Fibroblast of skin of scalp (primary cell): ENCODE data around the gene EFCAB12.

Experiments used
- DNase-seq: peaks from one replicate; pipeline ENCODE4 v3.0.0-alpha.2; 2013

Gene EFCAB12

DNA sequence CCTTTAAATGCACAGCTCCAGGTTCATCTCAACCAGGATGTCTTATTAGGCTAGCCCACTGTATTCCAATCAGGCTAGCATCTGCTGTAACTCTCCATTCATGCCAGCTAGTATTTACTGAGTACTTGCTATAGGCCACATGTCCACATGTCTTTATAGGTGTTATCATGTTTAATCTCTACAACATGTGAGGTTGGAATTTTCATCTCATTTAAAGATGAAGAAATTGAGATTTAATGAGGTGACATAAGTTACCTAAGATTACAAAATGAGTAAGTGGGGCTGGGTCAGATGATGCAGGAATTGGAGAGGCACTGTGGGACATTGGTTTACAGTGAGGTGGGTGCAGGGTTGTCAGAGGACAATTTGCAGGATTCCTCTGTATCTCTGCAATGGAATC is 14.5 kb upstream of the EFCAB12 start:
- no peak for DNase-seq

- no peak for DNase-seq
Measured at GRCh38 chr3:129442486-129442885, 14.1 kb upstream of the EFCAB12 start.

- peak; percentile 55 for DNase-seq
Measured at GRCh38 chr3:129441782-129442181, 13.3 kb upstream of the EFCAB12 start.

DNA sequence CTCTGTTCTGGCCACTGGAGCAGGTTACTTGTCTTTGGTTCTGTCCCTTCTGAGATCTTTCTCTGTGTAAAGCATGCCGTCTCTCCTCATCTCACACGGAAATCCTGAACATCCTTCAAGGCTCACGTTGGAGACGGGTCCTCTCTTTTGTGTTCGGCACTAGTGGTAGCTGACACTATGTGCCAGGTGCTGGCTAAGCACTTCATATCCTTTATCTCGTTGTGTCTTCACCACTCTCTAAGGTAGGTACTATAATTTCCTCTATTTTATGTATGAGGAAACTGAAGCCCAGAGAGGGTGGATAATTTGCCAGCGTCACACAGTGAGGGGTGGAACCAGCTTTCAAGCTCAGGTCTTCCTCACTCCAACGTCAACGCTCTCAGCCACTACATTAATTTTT is 12.8 kb upstream of the EFCAB12 start:
- DNase-seq = no peak

DNA sequence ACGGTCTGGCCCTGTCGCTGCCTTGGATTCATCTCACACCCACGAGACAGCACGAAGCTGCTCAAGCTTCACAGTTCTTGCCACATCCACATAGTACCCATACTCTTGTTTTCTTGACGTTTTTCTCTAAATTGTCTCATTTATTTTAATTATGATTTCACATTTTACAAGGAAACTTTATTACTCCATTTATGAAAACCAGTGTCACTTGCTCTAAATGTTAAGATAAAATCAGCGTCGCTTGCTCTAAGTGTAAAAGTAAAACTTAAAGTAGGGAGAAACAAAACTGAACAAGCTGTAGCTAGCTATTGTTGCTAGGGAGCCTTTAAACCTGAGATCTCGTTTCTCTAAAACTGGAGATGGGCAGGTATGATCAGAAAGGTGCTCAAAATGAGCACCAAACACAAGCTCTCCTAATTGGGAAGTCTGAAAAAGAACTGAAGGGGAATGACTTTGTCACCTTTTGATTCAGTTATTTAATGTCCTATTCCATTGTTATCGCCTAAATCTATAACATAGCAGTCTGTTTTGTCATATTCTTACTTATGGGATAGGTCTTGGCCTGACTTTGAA is 12.3 kb upstream of the EFCAB12 start:
- no peak for DNase-seq

GRCh38 chr3:129439817-129440617 is 11.6 kb upstream of the EFCAB12 start, which contains the start of the genes IFT122 and MBD4:
Gene IFT122, plus strand, starts transcription at chr3:129440224. Its CDS starts 107 bp downstream, at chr3:129440331.
Gene MBD4, minus strand, starts transcription at chr3:129439948. Its CDS starts 115 bp downstream, at chr3:129439833.
- DNase-seq = peak; percentile 99

GRCh38 chr3:129439226-129439816 is 10.9 kb upstream of the EFCAB12 start:
- peak; percentile 8 for DNase-seq

DNA sequence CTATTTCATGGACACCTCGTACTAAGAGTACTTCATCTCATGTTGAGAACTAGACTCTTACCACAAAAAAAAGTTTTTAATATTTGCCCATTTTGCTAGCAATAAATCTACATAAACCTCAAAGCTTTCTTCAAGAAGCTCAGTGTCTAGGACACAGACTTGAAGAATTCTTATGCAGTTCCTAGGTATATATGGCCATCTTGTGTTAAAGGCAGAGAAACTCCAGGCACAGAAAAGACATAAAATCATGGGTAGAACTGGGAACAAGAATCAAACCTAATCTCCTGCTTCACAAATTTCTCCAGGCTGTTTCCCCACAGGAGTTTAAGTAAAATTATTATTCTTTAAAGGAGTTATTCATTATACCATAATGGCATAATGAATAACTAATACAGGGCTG is 6.9 kb upstream of the EFCAB12 start:
- DNase-seq = no peak

DNA sequence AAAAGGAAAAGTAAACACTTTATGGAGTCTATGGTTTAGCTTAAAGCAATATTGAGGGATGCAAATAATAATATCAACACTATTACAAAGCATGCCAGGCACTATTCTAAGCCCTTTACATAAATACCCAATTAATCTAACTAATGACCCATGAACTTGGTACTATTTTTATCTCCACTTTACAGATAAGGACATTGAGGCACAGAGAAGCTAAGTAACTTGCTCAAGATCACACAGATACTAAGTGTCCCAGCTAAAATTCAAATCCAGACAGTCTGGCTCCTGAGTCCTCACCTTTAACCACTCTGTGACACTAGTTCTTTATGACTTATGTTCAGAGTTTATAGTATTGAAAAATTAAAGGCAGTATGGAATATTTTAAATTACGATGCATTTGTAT is 5.7 kb upstream of the EFCAB12 start:
- DNase-seq = no peak

DNA sequence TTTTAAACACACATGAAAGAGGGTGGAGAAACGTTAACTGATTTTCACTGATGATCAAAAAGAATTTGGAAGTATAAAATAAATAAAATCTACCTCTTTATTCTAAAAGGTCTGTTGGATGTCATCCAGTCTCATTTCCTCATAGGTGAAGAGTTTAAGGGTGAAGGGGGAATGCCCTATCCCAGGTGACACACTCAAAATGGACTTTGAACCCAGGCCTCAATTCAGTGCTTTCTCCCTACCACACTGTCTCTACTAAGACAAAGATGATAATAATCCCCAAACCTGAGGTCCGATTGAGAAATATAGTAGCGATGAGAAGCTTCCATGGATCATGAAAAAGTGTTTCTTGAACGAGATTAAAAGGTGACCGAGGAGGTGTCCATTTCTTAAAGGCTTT is 5.1 kb upstream of the EFCAB12 start:
- DNase-seq = no peak

DNA sequence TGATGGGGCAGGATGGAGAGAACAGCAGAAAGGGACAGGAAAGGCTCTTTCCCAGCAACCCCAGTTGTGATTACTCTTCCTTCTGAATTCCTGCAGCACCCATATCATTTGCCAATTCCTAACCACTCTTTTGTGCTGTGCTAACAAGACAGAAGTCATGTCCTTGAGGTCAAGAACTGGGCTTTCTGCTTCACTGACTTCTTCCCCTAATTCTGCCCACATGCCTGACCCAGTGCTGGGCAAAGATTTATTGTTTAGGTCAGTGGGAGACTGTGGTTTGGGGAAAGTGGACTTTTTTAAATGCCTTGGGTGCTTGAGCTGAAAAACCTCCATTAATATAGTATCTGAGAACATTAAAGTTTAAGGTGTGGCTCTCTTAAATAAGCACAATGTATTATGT is 4.2 kb upstream of the EFCAB12 start:
- no peak for DNase-seq

GRCh38 chr3:129432036-129432435 is 3.6 kb upstream of the EFCAB12 start:
- DNase-seq = no peak

DNA sequence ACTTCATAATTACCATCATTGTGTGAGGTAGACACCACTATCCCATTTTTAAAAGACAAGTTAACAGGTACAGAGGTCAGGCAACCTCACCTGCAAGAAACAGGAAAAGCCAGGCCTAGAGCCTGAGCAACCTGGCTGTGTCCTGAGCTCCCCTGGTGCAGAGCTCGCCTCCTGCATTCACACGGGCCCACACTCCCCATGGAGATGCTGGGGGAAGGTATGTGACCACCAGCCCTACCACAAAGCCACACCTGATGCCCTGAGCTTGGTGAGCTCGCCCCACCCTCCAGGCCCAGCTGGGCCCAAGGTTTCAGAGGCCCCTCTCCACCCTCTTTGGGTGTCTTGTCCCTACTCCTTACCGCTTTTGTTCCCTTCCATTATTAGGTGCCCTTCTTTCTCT is 1.2 kb upstream of the EFCAB12 start:
- DNase-seq = no peak

- DNase-seq = no peak
Measured at GRCh38 chr3:129429080-129429451, 630 bp upstream of the EFCAB12 start.

DNA sequence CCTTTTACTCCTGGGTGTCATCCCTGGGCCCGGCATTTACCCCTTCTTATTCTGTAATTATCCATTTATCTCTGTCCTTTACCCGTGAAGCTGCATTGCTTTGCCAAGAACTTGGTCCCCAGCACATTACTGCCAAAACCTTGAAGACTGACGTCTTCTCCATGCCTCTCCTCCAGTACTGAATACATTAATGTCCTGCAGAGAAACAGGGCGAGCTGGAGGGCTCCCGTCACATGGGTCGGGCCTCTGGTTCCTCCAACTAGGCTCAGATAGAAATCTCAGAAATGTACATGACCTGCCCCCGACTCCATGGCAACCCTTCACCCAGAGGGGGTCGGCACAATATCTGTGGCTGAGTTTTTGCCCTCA is 445 bp downstream of the EFCAB12 start:
- no peak for DNase-seq

- DNase-seq = no peak
Measured at GRCh38 chr3:129425619-129426018, 2.8 kb downstream of the EFCAB12 start.

DNA sequence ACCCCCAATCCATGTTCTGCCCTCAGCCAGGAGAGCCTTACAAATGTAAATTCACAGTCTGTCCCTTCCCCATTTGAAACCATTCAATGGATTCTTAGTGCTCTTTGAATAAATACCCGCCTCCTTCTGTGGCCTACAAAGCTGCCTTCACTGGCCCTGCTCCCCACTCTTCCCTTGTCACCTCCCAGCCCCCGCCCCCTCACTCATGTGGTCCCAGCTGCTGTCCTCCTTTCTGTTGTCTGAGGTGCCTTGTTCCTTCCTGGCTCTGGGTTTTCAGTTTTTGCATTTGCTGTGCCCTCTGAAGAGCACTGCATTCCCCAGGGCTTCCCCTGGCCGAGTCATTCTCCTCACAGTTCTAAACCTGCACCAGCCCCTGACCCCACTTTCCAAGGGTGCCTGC is 3.2 kb downstream of the EFCAB12 start:
- DNase-seq = no peak

GRCh38 chr3:129424185-129424841 is 4.1 kb downstream of the EFCAB12 start:
- DNase-seq = no peak

- DNase-seq = no peak
Measured at GRCh38 chr3:129422897-129423296, 5.5 kb downstream of the EFCAB12 start.

DNA sequence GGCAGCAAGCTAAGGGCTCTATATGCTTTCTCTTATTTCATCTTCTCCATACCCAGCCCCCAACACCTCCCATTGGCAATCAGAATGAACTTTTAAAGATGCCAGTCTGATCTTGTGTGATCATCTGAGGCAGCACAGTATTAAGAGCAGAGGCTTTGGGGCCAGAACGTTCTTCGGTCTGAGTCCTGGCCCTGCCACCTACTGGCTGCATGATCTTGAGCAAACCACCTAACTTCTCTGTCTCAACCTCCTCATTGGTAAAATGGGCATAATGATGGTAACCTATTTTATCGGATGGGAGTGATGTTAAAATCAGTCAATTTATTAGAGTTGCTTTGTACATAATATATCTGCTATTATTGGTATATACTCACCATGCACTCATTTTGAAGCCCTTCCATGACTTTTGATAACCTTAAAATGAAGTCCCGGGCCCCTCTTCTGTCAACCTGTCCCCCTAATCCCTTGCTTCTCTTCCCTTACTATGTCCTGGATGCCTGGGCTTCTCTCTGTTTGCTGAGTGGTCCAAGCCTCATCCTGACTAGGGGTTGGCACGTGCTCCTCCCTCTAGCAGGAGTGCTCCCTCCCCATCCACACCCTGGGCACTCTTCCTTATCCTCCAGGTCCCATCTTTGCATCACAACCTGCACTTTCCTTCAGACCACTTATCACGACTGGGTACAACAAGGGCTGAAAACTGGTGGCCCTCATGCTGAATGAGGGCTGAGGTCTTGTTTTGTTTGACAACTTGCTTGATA is 6.3 kb downstream of the EFCAB12 start:
- no peak for DNase-seq

GRCh38 chr3:129421236-129421883 is 7.1 kb downstream of the EFCAB12 start:
- DNase-seq = no peak

DNA sequence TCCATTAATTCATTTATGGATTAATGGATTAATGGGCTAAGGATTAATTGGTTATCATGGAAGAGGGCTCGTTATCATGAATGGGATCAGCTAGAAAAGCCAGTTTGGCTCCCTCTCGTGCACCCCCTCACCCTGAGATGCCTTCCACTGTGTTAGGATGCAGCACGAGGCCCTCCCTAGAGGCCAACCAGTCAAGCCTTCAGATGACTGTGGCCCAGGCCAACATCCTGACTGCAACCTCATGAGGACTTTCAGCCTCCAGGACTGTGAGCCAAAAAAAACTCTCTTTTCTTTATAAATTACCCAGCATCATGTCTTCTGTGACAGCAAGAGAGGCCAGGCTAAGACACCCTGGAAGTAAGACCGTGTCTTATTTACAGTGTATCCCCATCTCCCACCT is 9.0 kb downstream of the EFCAB12 start:
- DNase-seq = no peak
